A673 (cell line): ENCODE data around the gene UGT2B7. TPM values are rescaled to one million over a fixed set of nuclear protein-coding genes. Genes with fewer than 3 reads are reported as not detected.
"Not testable (repeated sequence)": the region's sequence is repeated elsewhere in the genome, so short reads cannot be mapped to it uniquely, and the experiment has no call there.

ENCODE experiments used
- Bru-seq: library from RNA; stranded (reverse); fragments of 400-500 nt; gene quantifications from one replicate; lab custom pipeline; 2021; lab: Mats Ljungman, UMichigan
- BruChase-seq, 2 experiments: library from RNA; stranded (reverse); fragments of 400-500 nt; gene quantifications; one replicate each; lab custom pipeline; 2021; lab: Mats Ljungman, UMichigan
- BruUV-seq: library from RNA; stranded (reverse); fragments of 400-500 nt; replicated peaks from 2 replicates; lab custom pipeline; 2021; lab: Mats Ljungman, UMichigan
- CTCF ChIA-PET: fragments of 300-600 bp; sonication (Branson Sonifier 250); formaldehyde crosslinking; loops from one replicate; lab custom pipeline; 2022; ENCODE audit warnings: antibody characterized with exemption; lab: Charles Lee
- POLR2A ChIA-PET: fragments of 300-600 bp; sonication (Branson Sonifier 250); formaldehyde crosslinking; loops from one replicate; lab custom pipeline; 2022; ENCODE audit warnings: antibody characterized with exemption; ENCODE audit not compliant: low non-redundant PET; lab: Charles Lee
- DNase-seq: peaks from one replicate; pipeline ENCODE4 v3.0.0-alpha.2; 2015; ENCODE audit warnings: low spot score
- H3K27ac ChIP-seq: fragments of 200-600 bp; sonication (generic); 2 replicates; pipeline ENCODE4 v1.5.1; 2016; ENCODE audit warnings: mixed run types, low read depth, mild to moderate bottlenecking, mixed read lengths, antibody characterized with exemption, low read length; ENCODE audit not compliant: poor library complexity, severe bottlenecking
- H3K27me3 ChIP-seq: fragments of 200-600 bp; sonication (generic); replicated peaks from 2 replicates; pipeline ENCODE4 v1.6.1; 2017; ENCODE audit warnings: mixed run types, low read depth, mild to moderate bottlenecking, mixed read lengths, antibody characterized with exemption, low read length; ENCODE audit not compliant: insufficient read depth, poor library complexity
- H3K36me3 ChIP-seq: fragments of 200-600 bp; sonication (generic); 2 replicates; pipeline ENCODE4 v1.6.1; 2016; ENCODE audit warnings: mixed run types, mild to moderate bottlenecking, mixed read lengths, antibody characterized with exemption, low read length; ENCODE audit not compliant: insufficient read depth, poor library complexity, severe bottlenecking
- H3K4me1 ChIP-seq: fragments of 200-600 bp; sonication (generic); 2 replicates; pipeline ENCODE4 v1.6.1; 2017; ENCODE audit warnings: mixed run types, mild to moderate bottlenecking, mixed read lengths, antibody characterized with exemption, low read length; ENCODE audit not compliant: insufficient read depth, poor library complexity, severe bottlenecking
- H3K4me3 ChIP-seq: fragments of 200-600 bp; sonication (generic); 2 replicates; pipeline ENCODE4 v1.5.1; 2016; ENCODE audit warnings: low read depth, mixed run types, mild to moderate bottlenecking, mixed read lengths, low read length; ENCODE audit not compliant: poor library complexity, severe bottlenecking
- H3K9me3 ChIP-seq: fragments of 200-600 bp; sonication (generic); 2 replicates; pipeline ENCODE4 v1.6.1; 2016; ENCODE audit warnings: mixed run types, low read depth, mild to moderate bottlenecking, mixed read lengths, antibody characterized with exemption, low read length; ENCODE audit not compliant: poor library complexity, severe bottlenecking
- CTCF ChIP-seq: fragments of 300-800, 200-600 bp; sonication (generic); conservative IDR thresholded peaks from 2 replicates; pipeline ENCODE4 v1.5.1; 2017; ENCODE audit warnings: low read depth, mild to moderate bottlenecking, antibody characterized with exemption, low read length, moderate library complexity, mixed read lengths
- EZH2 ChIP-seq: fragments of 200-600 bp; sonication (generic); IDR thresholded peaks from 2 replicates; pipeline ENCODE4 v1.6.1; 2017; ENCODE audit warnings: borderline replicate concordance, low read depth, mild to moderate bottlenecking, mixed read lengths, antibody characterized with exemption, low read length; ENCODE audit not compliant: poor library complexity, severe bottlenecking
- intact Hi-C: fragments of 100-400 bp; cut with micrococcal nuclease; formaldehyde crosslinking; loops from one replicate; pipeline ENCODE4 v1.10.0; 2022; ENCODE audit not compliant: unreplicated experiment
- long read RNA-seq: library from polyadenylated mRNA; stranded (forward); transcript quantifications from one replicate; pipeline ENCODE4 v2.0.0, GENCODE V29; 2022
- total RNA-seq: library from RNA; stranded (reverse); gene quantifications from 2 replicates; pipeline ENCODE4 v1.2.3, GENCODE V29; 2021

UGT2B7 gene
- total RNA-seq (not detected in 2 replicates), Bru-seq, nascent RNA (not detected), BruChase-seq, experiment 1, labeled RNA remaining after a 2-hour chase (not detected), BruChase-seq, experiment 2, labeled RNA remaining after a 6-hour chase (not detected)
- long read RNA-seq, result 0 reads

- no peak for DNase-seq
- Histone ChIP-seq H3K27ac (no peak within 1 kb of the TSS), H3K27me3 (no peaks in the 10 kb centered on the region), H3K4me3 (no peak within 1 kb of the TSS), H3K9me3 (no peaks in the 10 kb centered on the region), H3K4me1 (no peaks in the 10 kb centered on the region), H3K36me3 (no peaks in the 10 kb centered on the region)
- ChIA-PET CTCF (no interaction called here), POLR2A (no interaction called here)
- TF ChIP-seq EZH2 (no peak), CTCF (no peak)
- no TSS peak for BruUV-seq
- intact Hi-C loops, result no loop called here
Measured at GRCh38 chr4:69096111-69096656, at the start of gene UGT2B7. TSS of gene UGT2B7 (plus strand) at chr4:69096474. CDS start at chr4:69096521, 47 bp downstream.

- intact Hi-C loops, result no loop called here
- ChIA-PET CTCF (no interaction called here), POLR2A (no interaction called here)
- no peaks in the 10 kb centered on the region for H3K9me3 ChIP-seq
- H3K36me3 ChIP-seq, result no peaks in the 10 kb centered on the region
- no peak overlapping the region for H3K27ac ChIP-seq
- BruUV-seq, result no TSS peak
- DNase-seq, result no peak
- no peaks in the 10 kb centered on the region for H3K27me3 ChIP-seq
- H3K4me1 ChIP-seq, result no peaks in the 10 kb centered on the region
- H3K4me3 ChIP-seq, result no peak overlapping the region
- TF ChIP-seq CTCF (no peak), EZH2 (no peak)
Measured at GRCh38 chr4:69049860-69050259, 46.4 kb upstream of the UGT2B7 start.

GRCh38 chr4:69050853-69051575 is 45.3 kb upstream of the UGT2B7 start:
- POLR2A ChIA-PET, BruUV-seq, H3K4me1 ChIP-seq, DNase-seq, H3K4me3 ChIP-seq, H3K27me3 ChIP-seq, intact Hi-C loops, H3K27ac ChIP-seq, H3K9me3 ChIP-seq, CTCF ChIA-PET, H3K36me3 ChIP-seq: not testable (repeated sequence)
